HFFc6 (cell line): ENCODE results near the gene GLP1R. TPM values are rescaled to one million over a fixed set of nuclear protein-coding genes. Genes with fewer than 3 reads are reported as not detected.

Experiments used
- DNase-seq: peaks from one replicate; pipeline ENCODE4 v3.0.0-alpha.2; 2018
- H3K27ac Mint-ChIP-seq: 2 replicates; pipeline ENCODE4 v1.8.0; 2020; ENCODE audit warnings: mild to moderate bottlenecking, mixed read lengths
- H3K27me3 Mint-ChIP-seq: 2 replicates; pipeline ENCODE4 v1.8.0; 2021; ENCODE audit warnings: mild to moderate bottlenecking, moderate library complexity, mixed read lengths; ENCODE audit not compliant: insufficient read depth
- H3K36me3 Mint-ChIP-seq: 2 replicates; pipeline ENCODE4 v1.8.0; 2021; ENCODE audit warnings: low read depth, mixed read lengths
- H3K4me1 Mint-ChIP-seq: 2 replicates; pipeline ENCODE4 v1.8.0; 2020; ENCODE audit warnings: low read depth, mixed read lengths
- H3K4me3 Mint-ChIP-seq: 2 replicates; pipeline ENCODE4 v1.8.0; 2020; ENCODE audit warnings: mild to moderate bottlenecking, moderate library complexity, mixed read lengths
- H3K9me3 Mint-ChIP-seq: 2 replicates; pipeline ENCODE4 v1.8.0; 2020; ENCODE audit warnings: mild to moderate bottlenecking, mixed read lengths
- total RNA-seq, 6 experiments: library from RNA; stranded (reverse); fragmentation: NEBNext Ultra II Directional; extraction: Animal tissue kit (Norgen Biotek cat#: 25700); gene quantifications; 2 replicates in 1 of 6; 3 replicates in 5 of 6; pipeline ENCODE4 v1.2.3, GENCODE V29; 2021
- TF ChIP-seq, protein P1 (sequence below): fragments of 200-600 bp; sonication (generic); IDR thresholded peaks from 2 replicates; pipeline ENCODE4 v1.5.0; 2021; ENCODE audit warnings: antibody characterized with exemption, mild to moderate bottlenecking

The GLP1R gene
- total RNA-seq, 6 experiments from 2014 or later: not detected

DNA sequence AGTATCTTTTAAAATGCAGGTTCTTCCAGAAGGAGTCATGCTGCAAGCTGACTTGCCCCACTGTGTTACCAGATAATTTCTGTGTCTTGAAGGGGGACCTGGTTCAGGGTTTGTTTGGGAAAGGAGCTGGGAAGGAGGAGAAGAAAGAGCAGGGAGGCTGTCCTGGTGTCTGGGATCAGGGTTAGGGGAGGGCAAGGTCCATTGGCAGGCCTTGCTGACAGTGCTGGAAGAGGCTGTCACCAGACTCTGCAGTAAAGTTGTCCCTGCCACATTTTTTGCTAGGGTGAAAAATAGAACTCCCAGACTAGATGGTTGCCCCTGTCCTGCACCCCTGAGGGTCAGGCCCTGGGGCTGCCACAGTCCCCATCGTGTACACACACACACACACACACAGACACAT is 14.9 kb downstream of the GLP1R start:
- H3K4me3 Mint-ChIP-seq: no peak overlapping the region
- TF ChIP-seq, protein P1, sequence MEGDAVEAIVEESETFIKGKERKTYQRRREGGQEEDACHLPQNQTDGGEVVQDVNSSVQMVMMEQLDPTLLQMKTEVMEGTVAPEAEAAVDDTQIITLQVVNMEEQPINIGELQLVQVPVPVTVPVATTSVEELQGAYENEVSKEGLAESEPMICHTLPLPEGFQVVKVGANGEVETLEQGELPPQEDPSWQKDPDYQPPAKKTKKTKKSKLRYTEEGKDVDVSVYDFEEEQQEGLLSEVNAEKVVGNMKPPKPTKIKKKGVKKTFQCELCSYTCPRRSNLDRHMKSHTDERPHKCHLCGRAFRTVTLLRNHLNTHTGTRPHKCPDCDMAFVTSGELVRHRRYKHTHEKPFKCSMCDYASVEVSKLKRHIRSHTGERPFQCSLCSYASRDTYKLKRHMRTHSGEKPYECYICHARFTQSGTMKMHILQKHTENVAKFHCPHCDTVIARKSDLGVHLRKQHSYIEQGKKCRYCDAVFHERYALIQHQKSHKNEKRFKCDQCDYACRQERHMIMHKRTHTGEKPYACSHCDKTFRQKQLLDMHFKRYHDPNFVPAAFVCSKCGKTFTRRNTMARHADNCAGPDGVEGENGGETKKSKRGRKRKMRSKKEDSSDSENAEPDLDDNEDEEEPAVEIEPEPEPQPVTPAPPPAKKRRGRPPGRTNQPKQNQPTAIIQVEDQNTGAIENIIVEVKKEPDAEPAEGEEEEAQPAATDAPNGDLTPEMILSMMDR: no peak
- H3K4me1 Mint-ChIP-seq: no peaks in the 10 kb centered on the region
- no peaks in the 10 kb centered on the region for H3K36me3 Mint-ChIP-seq
- H3K9me3 Mint-ChIP-seq: no peaks in the 10 kb centered on the region
- no peak for DNase-seq
- no peak overlapping the region for H3K27ac Mint-ChIP-seq
- H3K27me3 Mint-ChIP-seq: peaks cover 18% of the 10 kb centered on the region

DNA sequence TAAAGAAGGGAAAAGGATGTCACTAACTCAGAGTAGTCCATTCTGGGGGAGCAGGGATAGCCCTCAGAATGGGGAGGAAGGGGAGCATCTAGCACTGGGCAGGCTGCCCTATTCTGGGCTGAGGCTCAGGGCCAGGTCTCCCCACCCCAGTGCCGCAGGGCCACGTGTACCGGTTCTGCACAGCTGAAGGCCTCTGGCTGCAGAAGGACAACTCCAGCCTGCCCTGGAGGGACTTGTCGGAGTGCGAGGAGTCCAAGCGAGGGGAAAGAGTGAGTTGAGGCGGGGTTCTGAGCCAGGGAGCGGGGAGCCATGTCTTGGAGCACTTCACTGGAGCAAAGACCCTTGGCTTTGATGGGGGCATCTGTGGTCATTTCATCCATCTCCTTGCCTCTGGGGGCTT is 17.0 kb downstream of the GLP1R start:
- no peak overlapping the region for H3K27ac Mint-ChIP-seq
- TF ChIP-seq, protein P1: no peak
- H3K4me3 Mint-ChIP-seq: no peak overlapping the region
- no peaks in the 10 kb centered on the region for H3K4me1 Mint-ChIP-seq
- peaks cover 10% of the 10 kb centered on the region; the same call in 1 of the 2 replicates for H3K9me3 Mint-ChIP-seq
- peaks cover 11% of the 10 kb centered on the region for H3K27me3 Mint-ChIP-seq
- DNase-seq: no peak
- no peaks in the 10 kb centered on the region for H3K36me3 Mint-ChIP-seq

DNA sequence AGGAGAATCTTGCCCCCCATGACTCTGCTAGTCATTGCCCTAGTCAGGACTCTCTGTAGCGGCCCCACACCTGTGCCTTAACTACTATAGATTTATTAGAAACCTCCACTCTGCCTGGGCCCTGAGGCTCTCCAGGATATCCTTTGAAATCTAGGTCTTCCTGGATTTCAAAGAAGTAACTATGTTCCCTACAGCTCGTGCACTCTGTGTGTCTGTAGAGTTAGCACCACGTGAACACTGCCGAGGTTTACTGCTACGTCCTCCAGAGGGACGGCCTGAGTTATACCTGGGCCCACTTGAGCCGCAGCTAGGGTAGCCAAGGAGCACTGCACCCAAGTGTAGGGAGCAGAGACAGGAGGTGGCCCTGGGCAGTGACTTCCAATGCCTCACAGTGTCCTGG is 19.8 kb downstream of the GLP1R start:
- Mint-ChIP-seq H3K27me3 (peaks cover 8% of the 10 kb centered on the region), H3K27ac (no peak overlapping the region), H3K4me3 (no peak overlapping the region), H3K9me3 (peaks cover 10% of the 10 kb centered on the region; the same call in 1 of the 2 replicates), H3K4me1 (no peaks in the 10 kb centered on the region), H3K36me3 (no peaks in the 10 kb centered on the region)
- TF ChIP-seq, protein P1: no peak
- no peak for DNase-seq

DNA sequence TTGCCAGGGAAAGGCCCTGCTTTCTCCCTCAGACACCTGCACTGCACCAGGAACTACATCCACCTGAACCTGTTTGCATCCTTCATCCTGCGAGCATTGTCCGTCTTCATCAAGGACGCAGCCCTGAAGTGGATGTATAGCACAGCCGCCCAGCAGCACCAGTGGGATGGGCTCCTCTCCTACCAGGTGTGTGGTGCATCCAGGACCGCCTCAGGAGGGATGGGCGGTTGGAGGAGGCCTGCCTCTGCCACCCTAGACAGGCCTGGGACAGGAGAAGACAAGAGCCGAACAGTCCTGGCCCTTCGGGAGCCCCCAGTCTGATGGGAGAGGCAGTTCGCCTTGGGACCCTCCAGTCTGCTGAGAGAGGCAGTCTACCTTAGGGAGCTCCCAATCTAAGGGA is 24.2 kb downstream of the GLP1R start:
- H3K9me3 Mint-ChIP-seq: peaks cover 10% of the 10 kb centered on the region; the same call in 1 of the 2 replicates
- H3K36me3 Mint-ChIP-seq: no peaks in the 10 kb centered on the region
- no peak overlapping the region for H3K27ac Mint-ChIP-seq
- H3K27me3 Mint-ChIP-seq: peaks cover 5% of the 10 kb centered on the region
- no peak overlapping the region for H3K4me3 Mint-ChIP-seq
- TF ChIP-seq, protein P1: no peak
- H3K4me1 Mint-ChIP-seq: no peaks in the 10 kb centered on the region
- DNase-seq: no peak

DNA sequence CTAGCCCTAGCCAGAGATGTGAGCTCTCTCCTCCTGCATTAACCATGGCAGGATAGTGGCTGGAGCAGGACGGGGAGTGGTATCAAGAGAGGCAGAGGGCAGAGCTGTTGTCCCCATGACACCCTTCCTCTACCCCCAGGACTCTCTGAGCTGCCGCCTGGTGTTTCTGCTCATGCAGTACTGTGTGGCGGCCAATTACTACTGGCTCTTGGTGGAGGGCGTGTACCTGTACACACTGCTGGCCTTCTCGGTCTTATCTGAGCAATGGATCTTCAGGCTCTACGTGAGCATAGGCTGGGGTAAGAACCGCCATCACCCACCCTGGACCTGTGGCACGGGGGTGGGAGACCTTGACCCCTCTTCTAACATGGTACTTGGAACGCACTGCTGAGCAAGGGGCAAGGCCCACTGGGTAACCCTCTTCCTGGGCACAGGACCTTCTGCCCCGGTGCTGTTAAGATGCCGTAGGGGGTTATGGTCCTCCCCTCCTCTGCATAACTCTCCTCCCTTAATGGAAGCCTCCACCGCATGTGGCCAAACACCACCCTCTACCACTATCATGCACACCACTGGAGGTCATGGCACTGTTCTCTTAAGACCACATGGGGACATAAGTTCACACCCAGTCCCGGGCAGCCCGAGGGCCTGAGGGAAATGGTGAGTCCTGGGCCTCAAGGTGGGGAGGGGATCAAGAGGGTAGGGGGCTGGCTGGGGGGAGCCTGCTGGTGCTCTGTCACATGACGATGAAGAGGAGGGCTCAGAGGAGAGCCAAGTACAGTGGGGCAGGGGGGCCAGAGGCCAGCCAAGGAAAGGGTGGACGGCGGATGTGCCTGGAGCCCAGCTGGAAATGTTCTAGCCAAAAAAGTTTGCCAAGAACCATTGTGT is 25.1 kb downstream of the GLP1R start:
- H3K27ac Mint-ChIP-seq: no peak overlapping the region
- H3K4me3 Mint-ChIP-seq: no peak overlapping the region
- TF ChIP-seq, protein P1: no peak
- no peak for DNase-seq
- peaks cover 9% of the 10 kb centered on the region; the same call in 1 of the 2 replicates for H3K9me3 Mint-ChIP-seq
- no peaks in the 10 kb centered on the region for H3K36me3 Mint-ChIP-seq
- no peaks in the 10 kb centered on the region for H3K4me1 Mint-ChIP-seq
- H3K27me3 Mint-ChIP-seq: peaks cover 7% of the 10 kb centered on the region
